Measurements from ENCODE around the gene KIAA1210. TPM values are rescaled to one million over a fixed set of nuclear protein-coding genes. Genes with fewer than 3 reads are reported as not detected.

The KIAA1210 gene
- total and polyA plus RNA-seq, 4 donors, result not detected

DNA sequence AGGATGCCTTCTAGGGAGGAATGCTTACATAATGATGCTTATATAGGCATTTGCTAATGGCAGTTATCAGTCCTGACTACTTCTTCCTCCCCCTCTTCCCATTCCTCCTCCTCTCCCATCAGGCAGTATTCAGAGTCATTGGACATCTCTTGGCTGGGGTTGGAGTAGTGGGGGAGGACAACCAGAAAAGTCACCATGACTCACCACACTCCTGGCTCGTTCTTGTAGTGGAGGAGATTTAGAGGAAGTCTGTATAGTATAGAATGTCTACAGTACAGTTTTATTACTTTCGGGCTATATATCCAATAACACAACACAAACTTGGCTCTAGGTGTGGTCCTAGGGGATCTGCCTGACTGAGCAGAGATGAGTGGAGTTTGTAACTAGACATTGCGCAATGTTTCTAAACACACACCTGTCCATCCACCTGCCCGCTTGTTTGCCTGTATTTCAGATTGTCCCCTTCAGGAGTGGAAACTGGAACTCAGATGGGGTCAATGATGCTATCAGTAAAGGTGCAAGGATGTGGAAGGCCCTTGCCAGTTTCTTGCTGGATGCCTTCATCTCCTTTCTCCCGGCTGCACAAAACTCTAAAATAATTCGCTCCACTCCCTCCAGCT is 27.9 kb upstream of the KIAA1210 start:
- WGBS, result 54% methylated on average over 6 of the region's 6 CpGs
- no peaks in the 10 kb centered on the region for H3K9me3 ChIP-seq (ENCODE audit: control insufficient read depth in 4 of 4, low read length in 3 of 4)
- no peak for DNase-seq (ENCODE audit: low spot score)
- TF ChIP-seq CTCF (IDR thresholded peaks at IDR 0.05; ENCODE audit: low read depth, low read length, missing input control), result no peak
- TF ChIP-seq RXRA (IDR thresholded peaks at IDR 0.05), result no peak
- TF ChIP-seq, protein P1, sequence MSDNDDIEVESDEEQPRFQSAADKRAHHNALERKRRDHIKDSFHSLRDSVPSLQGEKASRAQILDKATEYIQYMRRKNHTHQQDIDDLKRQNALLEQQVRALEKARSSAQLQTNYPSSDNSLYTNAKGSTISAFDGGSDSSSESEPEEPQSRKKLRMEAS (IDR thresholded peaks at IDR 0.05), result no peak
- no peak for TF ChIP-seq JUND (IDR thresholded peaks at IDR 0.05)
- TF ChIP-seq NR2F2 (IDR thresholded peaks at IDR 0.05), result no peak
- TF ChIP-seq, protein P2, sequence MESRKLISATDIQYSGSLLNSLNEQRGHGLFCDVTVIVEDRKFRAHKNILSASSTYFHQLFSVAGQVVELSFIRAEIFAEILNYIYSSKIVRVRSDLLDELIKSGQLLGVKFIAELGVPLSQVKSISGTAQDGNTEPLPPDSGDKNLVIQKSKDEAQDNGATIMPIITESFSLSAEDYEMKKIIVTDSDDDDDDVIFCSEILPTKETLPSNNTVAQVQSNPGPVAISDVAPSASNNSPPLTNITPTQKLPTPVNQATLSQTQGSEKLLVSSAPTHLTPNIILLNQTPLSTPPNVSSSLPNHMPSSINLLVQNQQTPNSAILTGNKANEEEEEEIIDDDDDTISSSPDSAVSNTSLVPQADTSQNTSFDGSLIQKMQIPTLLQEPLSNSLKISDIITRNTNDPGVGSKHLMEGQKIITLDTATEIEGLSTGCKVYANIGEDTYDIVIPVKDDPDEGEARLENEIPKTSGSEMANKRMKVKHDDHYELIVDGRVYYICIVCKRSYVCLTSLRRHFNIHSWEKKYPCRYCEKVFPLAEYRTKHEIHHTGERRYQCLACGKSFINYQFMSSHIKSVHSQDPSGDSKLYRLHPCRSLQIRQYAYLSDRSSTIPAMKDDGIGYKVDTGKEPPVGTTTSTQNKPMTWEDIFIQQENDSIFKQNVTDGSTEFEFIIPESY (IDR thresholded peaks at IDR 0.05), result no peak
- no peak for TF ChIP-seq RAD21 (IDR thresholded peaks at IDR 0.05)
- TF ChIP-seq, protein P3, sequence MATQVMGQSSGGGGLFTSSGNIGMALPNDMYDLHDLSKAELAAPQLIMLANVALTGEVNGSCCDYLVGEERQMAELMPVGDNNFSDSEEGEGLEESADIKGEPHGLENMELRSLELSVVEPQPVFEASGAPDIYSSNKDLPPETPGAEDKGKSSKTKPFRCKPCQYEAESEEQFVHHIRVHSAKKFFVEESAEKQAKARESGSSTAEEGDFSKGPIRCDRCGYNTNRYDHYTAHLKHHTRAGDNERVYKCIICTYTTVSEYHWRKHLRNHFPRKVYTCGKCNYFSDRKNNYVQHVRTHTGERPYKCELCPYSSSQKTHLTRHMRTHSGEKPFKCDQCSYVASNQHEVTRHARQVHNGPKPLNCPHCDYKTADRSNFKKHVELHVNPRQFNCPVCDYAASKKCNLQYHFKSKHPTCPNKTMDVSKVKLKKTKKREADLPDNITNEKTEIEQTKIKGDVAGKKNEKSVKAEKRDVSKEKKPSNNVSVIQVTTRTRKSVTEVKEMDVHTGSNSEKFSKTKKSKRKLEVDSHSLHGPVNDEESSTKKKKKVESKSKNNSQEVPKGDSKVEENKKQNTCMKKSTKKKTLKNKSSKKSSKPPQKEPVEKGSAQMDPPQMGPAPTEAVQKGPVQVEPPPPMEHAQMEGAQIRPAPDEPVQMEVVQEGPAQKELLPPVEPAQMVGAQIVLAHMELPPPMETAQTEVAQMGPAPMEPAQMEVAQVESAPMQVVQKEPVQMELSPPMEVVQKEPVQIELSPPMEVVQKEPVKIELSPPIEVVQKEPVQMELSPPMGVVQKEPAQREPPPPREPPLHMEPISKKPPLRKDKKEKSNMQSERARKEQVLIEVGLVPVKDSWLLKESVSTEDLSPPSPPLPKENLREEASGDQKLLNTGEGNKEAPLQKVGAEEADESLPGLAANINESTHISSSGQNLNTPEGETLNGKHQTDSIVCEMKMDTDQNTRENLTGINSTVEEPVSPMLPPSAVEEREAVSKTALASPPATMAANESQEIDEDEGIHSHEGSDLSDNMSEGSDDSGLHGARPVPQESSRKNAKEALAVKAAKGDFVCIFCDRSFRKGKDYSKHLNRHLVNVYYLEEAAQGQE (IDR thresholded peaks at IDR 0.05), result no peak
- TF ChIP-seq, protein P4, sequence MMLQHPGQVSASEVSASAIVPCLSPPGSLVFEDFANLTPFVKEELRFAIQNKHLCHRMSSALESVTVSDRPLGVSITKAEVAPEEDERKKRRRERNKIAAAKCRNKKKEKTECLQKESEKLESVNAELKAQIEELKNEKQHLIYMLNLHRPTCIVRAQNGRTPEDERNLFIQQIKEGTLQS (IDR thresholded peaks at IDR 0.05), result no peak
- TF ChIP-seq FOXA1 (IDR thresholded peaks at IDR 0.05), result no peak
- TF ChIP-seq TAF1 (conservative IDR thresholded peaks at IDR 0.05), result no peak
- no peak for TF ChIP-seq GABPA (IDR thresholded peaks at IDR 0.05 in 1 of 2, conservative IDR thresholded peaks at IDR 0.05 in 1 of 2)
- TF ChIP-seq EGR1 (IDR thresholded peaks at IDR 0.05; ENCODE audit: low read depth in 2 of 2), result no peak
- TF ChIP-seq SP1 (IDR thresholded peaks at IDR 0.05), result no peak
- TF ChIP-seq HNF4A (conservative IDR thresholded peaks at IDR 0.05), result no peak
- no peaks in the 10 kb centered on the region for H3K4me1 ChIP-seq (ENCODE audit: control insufficient read depth in 4 of 4, insufficient read depth in 4 of 4, low read length in 3 of 4)
- no peak overlapping the region for H3K27ac ChIP-seq (ENCODE audit: low read depth in 1 of 2, low read length in 2 of 2)
- H3K36me3 ChIP-seq (ENCODE audit: control insufficient read depth in 4 of 4, insufficient read depth in 3 of 4, low read depth in 1 of 4, low read length in 3 of 4), result no peaks in the 10 kb centered on the region
- no peaks in the 10 kb centered on the region for H3K27me3 ChIP-seq (ENCODE audit: control insufficient read depth in 4 of 4, insufficient read depth in 4 of 4, low read length in 3 of 4)
- no peak overlapping the region for H3K4me3 ChIP-seq (ENCODE audit: low read depth in 1 of 3, low read length in 3 of 3)
- H3K9ac ChIP-seq (ENCODE audit: low read depth in 1 of 2, low read length in 2 of 2), result no peak overlapping the region

DNA sequence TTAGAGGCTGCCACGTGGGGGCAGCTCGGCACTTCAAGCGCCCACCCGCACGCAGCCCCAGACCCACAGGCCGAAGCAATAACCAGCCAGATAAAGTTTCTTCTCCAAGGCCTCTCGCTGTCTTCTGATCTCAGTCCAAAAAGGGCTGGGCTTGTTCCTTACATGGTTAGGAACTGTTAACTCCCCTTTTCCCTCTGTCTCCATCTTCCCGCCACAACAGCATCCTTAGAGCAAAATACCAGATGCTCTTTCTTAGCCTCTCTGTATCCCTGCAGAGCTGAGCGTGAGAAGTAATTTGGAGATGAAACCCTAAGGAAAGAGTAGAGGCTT is 23.4 kb upstream of the KIAA1210 start:
- WGBS, result 71% methylated on average over 9 of the region's 9 CpGs
- Histone ChIP-seq H3K9me3 (ENCODE audit: control insufficient read depth in 4 of 4, low read length in 3 of 4) (no peaks in the 10 kb centered on the region), H3K4me1 (ENCODE audit: control insufficient read depth in 4 of 4, insufficient read depth in 4 of 4, low read length in 3 of 4) (peaks cover 0 to 14% (median 10%) of the 10 kb centered on the region in 4 donors), H3K4me3 (ENCODE audit: low read depth in 1 of 3, low read length in 3 of 3) (no peak overlapping the region), H3K9ac (ENCODE audit: low read depth in 1 of 2, low read length in 2 of 2) (no peak overlapping the region), H3K27ac (ENCODE audit: low read depth in 1 of 2, low read length in 2 of 2) (no peak overlapping the region), H3K27me3 (ENCODE audit: control insufficient read depth in 4 of 4, insufficient read depth in 4 of 4, low read length in 3 of 4) (no peaks in the 10 kb centered on the region), H3K36me3 (ENCODE audit: control insufficient read depth in 4 of 4, insufficient read depth in 3 of 4, low read depth in 1 of 4, low read length in 3 of 4) (no peaks in the 10 kb centered on the region)
- no peak for DNase-seq (ENCODE audit: low spot score)
- TF ChIP-seq EGR1 (IDR thresholded peaks at IDR 0.05; ENCODE audit: low read depth in 2 of 2) (no peak), RXRA (IDR thresholded peaks at IDR 0.05) (no peak), YY1 (IDR thresholded peaks at IDR 0.05) (no peak), JUND (IDR thresholded peaks at IDR 0.05) (no peak)
